Measurements from ENCODE around the gene CREB5. TPM values are rescaled to one million over a fixed set of nuclear protein-coding genes. Genes with fewer than 3 reads are reported as not detected.

The CREB5 gene
- total RNA-seq, 6 donors from 2014 or later: 8.3 to 34.6 (median 15.3) TPM

- Histone ChIP-seq H3K4me1 (no peaks in the 10 kb centered on the region), H3K9me3 (no peaks in the 10 kb centered on the region), H3K27ac (no peak overlapping the region), H3K36me3 (no peaks in the 10 kb centered on the region), H3K27me3 (no peaks in the 10 kb centered on the region), H3K4me3 (no peak overlapping the region)
- DNase-seq (no peak), ATAC-seq (ENCODE audit: low FRiP score in 2 of 2) (no peak)
- WGBS, 2 donors: 72 to 76% methylated on average over 6 of the region's 6 CpGs
- TF ChIP-seq CTCF (IDR thresholded peaks at IDR 0.05): no peak
Measured at GRCh38 chr7:28472332-28472731, 60.0 kb downstream of the CREB5 start.

- ATAC-seq (ENCODE audit: low FRiP score in 2 of 2): peak in 1 of 2 donors; percentile 91
- TF ChIP-seq EP300 (IDR thresholded peaks at IDR 0.05) (no peak), POLR2AphosphoS5 (IDR thresholded peaks at IDR 0.05) (no peak), CTCF (IDR thresholded peaks at IDR 0.05) (no peak), POLR2A (IDR thresholded peaks at IDR 0.05) (no peak)
- Histone ChIP-seq H3K27me3 (no peaks in the 10 kb centered on the region), H3K4me3 (no peak overlapping the region), H3K9me3 (no peaks in the 10 kb centered on the region), H3K27ac (no peak overlapping the region), H3K4me1 (no peaks in the 10 kb centered on the region), H3K36me3 (no peaks in the 10 kb centered on the region)
- DNase-seq: no peak
- WGBS, 2 donors: 63 to 78% methylated on average over 7 to 8 of the region's 8 CpGs
Measured at GRCh38 chr7:28473571-28474281, 61.4 kb downstream of the CREB5 start.

GRCh38 chr7:28474282-28474638 is 61.9 kb downstream of the CREB5 start:
- H3K27ac ChIP-seq: no peak overlapping the region

GRCh38 chr7:28474640-28475039 is 62.3 kb downstream of the CREB5 start:
- ATAC-seq (ENCODE audit: low FRiP score in 2 of 2): peak in 1 of 2 donors; percentile 2
- Histone ChIP-seq H3K27me3 (no peaks in the 10 kb centered on the region), H3K36me3 (no peaks in the 10 kb centered on the region), H3K27ac (no peak overlapping the region), H3K4me3 (no peak overlapping the region), H3K4me1 (no peaks in the 10 kb centered on the region), H3K9me3 (no peaks in the 10 kb centered on the region)
- TF ChIP-seq EP300 (IDR thresholded peaks at IDR 0.05): no peak
- no peak for TF ChIP-seq POLR2A (IDR thresholded peaks at IDR 0.05)
- no peak for TF ChIP-seq CTCF (IDR thresholded peaks at IDR 0.05)
- TF ChIP-seq POLR2AphosphoS5 (IDR thresholded peaks at IDR 0.05): no peak
- DNase-seq: no peak
- 62 to 80% methylated on average over 4 of the region's 4 CpGs for WGBS, 2 donors

More at GRCh38 chr7:28474282-28474638, 61.9 kb downstream of the CREB5 start:
- no peaks in the 10 kb centered on the region for H3K4me1 ChIP-seq
- H3K27me3 ChIP-seq: no peaks in the 10 kb centered on the region
- H3K36me3 ChIP-seq: no peaks in the 10 kb centered on the region
- no peaks in the 10 kb centered on the region for H3K9me3 ChIP-seq
- DNase-seq: no peak
- peak in 1 of 2 donors; percentile 84 for ATAC-seq (ENCODE audit: low FRiP score in 2 of 2)
- 79 to 82% methylated on average over 8 of the region's 8 CpGs for WGBS, 2 donors
- TF ChIP-seq POLR2A (IDR thresholded peaks at IDR 0.05) (no peak), CTCF (IDR thresholded peaks at IDR 0.05) (no peak), POLR2AphosphoS5 (IDR thresholded peaks at IDR 0.05) (no peak)
- H3K4me3 ChIP-seq: no peak overlapping the region

- no peak for ATAC-seq (ENCODE audit: low FRiP score in 2 of 2)
- no peak for TF ChIP-seq POLR2A (IDR thresholded peaks at IDR 0.05)
- TF ChIP-seq EP300 (IDR thresholded peaks at IDR 0.05): no peak
- no peak for TF ChIP-seq POLR2AphosphoS5 (IDR thresholded peaks at IDR 0.05)
- TF ChIP-seq CTCF (IDR thresholded peaks at IDR 0.05): no peak
- Histone ChIP-seq H3K36me3 (no peaks in the 10 kb centered on the region), H3K4me3 (no peak overlapping the region), H3K27me3 (no peaks in the 10 kb centered on the region), H3K9me3 (no peaks in the 10 kb centered on the region), H3K4me1 (no peaks in the 10 kb centered on the region), H3K27ac (no peak overlapping the region)
- 81% methylated on average over 3 of the region's 3 CpGs for WGBS, 2 donors
- no peak for DNase-seq
Measured at GRCh38 chr7:28477041-28477442, 64.7 kb downstream of the CREB5 start.
